HG03060 (cell line): ENCODE measurements around the gene TMEM184A.
"Not testable (repeated sequence)": the region's sequence is repeated elsewhere in the genome, so short reads cannot be mapped to it uniquely, and the experiment has no call there.

Experiments used
- ATAC-seq: cut with Tn5 transposase; IDR thresholded peaks from one replicate; pipeline ENCODE4 v1.9.1; 2021; ENCODE audit warnings: low read depth, moderate number of reproducible peaks; ENCODE audit not compliant: unreplicated experiment

The TMEM184A gene

DNA sequence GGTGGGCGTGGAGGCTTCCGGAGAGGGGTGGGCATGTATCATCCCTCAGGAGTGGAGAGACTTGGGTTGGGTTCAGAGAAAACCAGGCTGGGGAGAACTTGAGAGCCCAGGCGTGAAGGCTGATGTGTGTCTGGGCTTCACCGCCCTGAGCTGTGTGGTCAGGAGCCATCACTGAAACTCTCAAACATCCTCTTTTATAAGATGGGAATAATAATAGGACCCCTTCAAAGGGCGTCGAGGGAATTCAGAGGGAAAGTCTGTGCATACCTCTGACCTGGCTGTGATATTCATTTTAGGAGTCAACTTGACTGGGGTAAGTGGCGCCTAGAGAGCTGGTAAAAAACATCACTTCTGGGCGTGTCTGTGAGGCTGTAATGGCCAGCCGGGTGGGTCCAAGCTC is 34.9 kb upstream of the TMEM184A start:
- no peak for ATAC-seq

DNA sequence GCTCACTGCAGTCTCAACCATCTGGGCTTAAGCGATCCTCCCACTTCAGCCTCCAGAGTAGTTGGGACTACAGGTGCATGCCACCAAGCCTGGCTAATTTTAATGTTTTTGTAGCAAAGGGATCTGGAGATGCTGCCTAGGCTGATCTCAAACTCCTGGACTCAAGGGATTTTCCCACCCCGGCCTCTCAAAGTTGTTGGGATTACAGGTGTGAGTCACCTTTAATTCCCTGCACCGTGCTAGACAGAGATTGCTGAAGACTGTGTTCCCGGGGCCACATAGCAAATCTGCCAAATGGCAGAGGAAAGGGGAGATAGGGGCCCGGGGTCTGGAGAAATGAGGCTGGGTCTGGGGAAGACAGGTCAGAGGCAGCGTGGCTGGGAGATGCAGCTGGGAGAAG is 34.5 kb upstream of the TMEM184A start:
- no peak for ATAC-seq

DNA sequence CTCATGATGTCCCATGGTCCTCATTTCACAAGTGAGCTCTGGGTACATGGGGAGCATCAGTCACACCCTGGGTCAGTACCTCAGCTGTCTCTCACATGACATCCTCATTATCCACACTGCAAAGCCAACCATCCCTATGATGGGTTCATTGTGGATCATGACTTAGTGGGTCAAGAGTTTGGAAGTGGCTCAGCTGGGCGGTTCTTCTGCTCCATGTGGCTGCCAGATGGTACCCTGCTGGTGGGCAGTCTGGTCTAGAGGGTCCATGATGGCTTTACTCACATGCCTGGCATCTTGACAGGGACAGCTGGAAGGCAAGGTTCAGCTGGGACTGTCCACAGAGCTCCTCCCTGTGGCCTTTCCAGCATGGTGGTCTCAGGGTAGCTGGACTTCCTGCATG is 33.0 kb upstream of the TMEM184A start:
- ATAC-seq: no peak

DNA sequence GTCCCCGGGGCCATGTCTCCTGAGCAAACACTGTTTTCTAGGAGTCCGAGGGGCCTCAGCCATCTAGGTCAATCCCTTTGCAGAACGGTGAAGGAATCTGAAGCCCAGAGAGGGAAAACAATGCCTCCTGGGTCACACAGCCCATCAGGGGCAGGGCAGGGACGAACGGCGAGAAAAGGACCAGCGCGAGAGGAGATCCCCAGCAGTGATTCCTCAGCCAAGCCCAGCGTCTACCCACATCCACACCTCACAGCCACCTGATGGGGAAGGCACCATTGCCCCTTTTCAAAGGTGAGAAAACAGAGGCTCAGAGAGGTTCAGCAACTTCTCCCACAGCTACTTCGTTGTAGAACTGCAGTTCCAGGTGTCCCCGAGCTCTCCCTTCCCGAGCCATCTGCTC is 31.7 kb upstream of the TMEM184A start:
- ATAC-seq: no peak

DNA sequence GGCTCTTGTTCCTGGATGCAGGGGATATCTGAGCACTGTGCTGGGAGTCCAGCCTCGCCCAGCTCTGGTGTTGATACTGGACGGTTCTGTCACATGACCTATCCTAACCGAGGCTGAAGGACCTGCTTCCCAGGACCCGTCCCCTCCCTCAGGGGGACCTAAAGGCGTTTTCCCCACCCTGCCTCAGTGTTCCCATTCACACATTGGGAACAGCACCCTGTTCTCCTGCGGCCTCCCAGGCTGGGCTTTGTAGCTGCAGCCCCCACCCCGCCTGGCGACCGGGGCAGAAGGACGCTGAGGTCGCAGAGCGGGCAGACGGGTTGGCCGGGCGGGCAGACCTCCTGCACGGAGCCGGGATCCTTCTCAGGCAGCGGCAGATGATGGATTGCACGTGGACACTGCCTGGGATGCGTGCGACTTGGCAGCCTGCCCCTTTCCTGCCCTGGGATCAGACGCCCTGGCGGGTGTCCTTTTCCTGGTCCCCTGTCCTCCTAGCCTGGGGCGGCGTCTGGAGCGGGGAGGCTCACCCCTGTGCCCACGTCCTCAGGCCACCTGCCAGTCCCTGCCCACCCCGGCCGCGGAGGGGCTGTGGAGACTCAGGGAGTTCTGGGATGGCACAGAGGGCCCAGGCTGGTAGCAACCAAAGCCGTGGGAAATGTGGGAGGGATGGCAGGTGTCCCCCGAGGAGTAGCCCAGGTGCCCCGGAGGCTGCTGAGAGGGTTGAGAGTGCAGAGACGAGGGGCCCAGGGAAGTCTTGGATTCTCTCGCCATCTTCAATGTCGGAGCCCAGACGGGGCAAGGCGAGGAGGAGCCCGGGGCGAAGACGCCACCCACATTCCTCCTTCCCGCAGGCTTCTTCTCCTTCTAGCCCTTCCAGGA is 31.1 kb upstream of the TMEM184A start:
- no peak for ATAC-seq

DNA sequence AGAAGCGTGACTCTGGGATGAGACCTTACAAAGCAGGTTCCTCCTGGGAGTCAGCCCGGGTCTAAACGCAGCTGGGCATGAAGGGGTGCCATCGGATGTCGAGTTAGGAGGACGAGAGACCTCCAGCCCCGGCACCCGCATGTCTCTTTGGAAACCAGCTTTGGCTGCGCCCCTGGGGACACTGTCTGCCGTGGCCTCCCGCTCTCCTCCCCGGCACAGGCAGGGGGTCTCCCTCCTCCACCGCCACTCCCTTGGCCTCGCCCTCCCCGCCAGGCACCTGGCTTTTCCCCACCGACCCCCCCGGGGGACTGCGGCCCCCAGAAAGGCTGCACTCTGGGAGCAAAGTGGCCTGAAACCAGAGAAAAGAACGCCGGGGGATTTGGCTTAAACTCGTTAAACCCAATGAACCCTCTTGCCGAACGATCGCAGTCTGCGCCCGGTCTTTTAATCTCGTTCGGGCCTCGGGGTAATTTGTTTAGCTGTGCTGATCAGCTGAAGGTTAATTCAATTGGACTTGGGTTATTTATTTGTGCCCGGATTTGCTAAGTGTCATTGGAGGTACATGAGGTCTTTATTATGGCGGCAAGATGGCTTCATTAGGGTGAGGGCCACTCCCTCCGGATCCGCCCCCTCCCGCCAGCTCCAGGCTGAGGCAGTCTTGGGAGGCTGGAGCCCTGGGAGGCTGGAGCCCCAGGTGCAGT is 30.3 kb upstream of the TMEM184A start:
- no peak for ATAC-seq

DNA sequence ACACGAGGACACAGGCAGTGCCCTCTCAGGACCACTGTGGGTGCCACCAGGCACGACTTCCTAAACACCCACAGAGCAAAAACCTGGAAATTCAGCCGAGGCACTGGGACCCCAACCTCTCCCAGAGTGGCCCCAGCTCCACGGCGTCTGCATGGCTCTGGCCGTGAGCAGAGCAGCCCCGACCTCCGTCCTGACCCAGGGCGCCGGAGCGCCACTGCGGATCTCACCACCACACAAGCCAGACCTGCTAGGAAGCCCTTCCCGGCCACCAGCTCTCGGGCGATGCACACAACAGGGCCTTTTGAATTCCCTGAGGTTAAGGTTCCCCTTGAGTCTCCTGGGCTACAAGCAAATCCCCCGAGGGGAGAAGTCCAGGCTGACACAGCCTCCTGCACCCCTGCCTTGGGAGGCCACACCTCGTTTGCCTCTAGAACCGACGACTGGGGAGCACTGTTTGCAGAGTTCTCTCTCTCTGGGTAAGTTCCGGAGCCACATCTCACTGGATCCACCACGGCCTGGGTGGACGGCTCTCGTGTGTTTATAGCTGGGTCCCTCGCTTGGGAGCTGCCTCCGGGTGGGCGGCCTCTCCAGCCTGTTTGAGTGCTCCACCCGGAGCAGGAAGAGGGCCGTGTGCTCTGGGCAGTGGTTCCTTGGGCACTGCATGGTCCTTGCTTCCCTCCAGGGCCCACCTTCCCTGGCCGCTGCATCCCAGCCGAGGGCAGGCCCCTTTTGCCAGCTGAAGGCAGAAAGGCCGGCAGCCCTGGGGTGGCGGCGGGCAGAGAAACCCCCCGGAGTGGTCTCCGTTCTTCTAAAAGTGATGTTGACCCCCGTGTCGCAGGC is 29.4 kb upstream of the TMEM184A start:
- ATAC-seq: no peak

DNA sequence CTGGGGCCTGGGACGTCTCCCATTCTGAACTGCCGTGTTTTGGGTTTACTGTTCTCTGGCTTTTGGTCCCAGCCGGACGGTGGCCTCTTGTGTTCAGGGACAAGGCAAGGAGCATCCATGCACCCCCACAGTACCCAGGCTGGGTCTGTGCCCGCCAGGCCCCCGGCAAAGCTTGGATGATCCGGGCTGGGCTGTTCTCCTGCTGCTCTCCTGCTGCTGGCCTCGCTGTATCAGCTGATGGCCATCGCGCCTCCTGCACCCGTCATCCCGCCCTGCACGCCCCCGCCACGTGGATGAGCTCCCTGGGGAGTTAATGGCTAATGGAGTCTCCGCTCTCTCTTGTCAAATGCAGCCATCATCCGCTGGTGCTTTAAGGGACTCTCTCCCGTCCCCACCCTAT is 28.7 kb upstream of the TMEM184A start:
- no peak for ATAC-seq

DNA sequence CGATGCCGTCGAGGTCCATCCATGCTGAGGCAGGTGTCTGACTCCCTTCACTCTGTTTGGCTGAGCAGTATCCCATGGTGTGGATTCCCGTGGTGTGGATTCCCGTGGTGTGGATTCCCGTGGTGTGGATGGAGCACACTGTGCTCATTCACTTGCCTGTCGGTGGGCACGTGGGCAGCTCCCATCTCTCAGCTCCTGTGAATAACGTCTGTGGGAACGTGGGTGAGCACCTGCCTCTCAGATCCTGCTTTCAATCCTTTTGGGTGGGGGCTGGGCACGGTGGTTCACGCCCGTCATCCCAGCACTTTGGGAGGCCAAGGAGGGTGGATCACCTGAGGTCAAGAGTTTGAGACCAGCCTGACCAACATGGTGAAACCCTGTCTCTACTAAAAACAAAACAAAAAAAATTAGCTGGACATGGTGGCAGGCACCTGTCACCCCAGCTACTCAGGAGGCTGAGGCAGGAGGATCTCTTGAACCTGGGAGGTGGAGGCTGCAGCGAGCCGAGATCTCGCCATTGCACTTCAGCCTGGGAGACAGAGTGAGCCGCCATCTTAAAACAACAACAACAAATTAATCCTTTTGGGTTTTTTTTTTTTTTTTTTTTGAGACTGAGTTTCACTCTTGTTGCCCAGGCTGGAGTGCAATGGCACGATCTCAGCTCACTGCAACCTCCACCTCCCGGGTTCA is 27.4 kb upstream of the TMEM184A start:
- not testable (repeated sequence) for ATAC-seq

DNA sequence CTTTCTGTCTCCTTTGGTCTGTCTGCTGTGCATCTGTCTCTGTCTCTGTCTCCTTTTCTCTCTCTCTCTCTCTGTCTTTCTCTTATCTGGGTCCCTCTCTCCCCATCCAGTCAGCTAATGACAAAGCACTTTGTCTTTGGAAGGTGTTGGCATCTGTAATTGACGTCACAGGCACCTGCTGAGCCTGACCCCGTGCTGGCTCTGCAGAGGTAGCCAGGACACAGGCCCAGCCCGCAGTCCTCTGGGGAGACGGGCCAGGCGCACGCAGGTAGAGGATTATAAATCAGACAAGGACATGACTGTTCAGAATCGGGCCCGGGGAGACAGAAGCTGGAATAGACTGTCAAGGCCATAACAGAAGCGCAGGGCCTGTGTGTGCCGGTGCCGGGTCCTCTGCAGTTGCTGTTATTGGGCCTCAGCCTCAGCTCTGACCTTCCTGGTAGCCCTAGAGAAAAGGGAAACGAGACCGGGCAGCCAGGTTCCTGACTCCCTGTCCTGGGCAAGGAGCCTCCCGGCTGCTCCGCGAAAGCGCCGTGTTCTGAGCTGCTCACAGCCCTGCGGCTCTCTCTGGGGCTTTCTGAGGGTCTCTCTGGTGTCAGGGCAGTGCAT is 24.5 kb upstream of the TMEM184A start:
- no peak for ATAC-seq

DNA sequence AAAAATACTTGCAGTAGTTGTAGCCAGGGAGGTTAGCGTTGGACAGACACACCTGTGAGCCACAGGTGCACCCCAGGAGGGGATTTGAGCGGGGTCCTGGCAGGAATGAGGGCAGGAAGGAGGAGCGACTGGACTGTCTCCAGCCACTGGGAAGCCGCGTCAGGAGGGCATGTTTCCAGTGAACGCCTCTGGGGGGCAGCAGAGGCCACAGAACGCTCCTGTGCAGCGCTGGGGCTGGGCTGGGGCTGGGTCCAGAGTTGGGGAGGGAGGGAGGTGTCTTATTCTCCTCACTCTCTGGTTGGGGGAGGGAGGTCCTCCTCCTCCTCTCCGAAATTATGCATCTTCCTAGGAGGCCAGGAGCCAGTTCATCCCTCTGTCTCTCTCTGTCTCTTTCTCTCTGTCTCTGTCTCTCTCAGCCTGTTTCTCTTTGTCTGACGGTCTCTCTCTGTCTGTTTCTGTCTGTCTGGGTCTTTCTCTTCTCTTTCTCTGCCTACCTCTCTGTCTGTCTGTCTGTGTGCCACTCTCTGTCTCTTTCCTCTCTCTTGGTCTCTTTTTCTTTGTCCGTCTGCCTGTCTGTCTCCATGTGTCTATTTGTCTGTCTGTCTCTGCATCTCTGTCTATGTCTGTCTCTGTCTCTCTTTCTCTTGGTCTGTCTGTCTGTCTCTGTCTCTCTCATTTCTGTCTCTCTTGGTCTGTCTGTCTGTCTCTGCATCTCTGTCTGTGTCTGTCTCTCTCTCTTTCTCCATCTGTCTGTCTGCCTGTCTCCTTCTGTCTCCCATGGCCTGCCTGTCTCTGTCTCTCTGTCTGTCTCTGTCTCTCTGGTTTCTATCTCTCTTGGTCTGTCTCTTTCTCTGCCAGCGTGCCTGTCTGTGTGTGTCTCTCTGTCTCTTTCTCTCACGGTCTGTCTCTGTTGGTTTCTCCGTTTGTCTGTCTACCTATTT is 23.7 kb upstream of the TMEM184A start:
- ATAC-seq: no peak

DNA sequence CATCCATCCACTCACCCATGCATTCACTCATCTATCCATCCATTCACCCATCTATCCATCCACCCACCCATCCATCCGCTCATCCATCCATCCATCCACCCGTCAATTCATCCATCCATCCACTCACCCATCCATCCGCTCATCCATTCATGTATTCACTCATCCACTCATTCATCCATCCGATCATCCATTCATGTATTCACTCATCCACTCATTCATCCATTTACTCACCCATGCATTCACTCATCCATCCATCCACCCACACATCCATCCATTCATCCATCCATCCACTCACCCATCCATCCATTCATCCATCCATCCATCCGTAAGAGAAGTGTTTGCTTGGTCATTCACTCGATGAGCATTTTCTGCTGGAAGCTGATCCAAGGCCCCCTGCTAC is 22.5 kb upstream of the TMEM184A start:
- ATAC-seq: no peak

DNA sequence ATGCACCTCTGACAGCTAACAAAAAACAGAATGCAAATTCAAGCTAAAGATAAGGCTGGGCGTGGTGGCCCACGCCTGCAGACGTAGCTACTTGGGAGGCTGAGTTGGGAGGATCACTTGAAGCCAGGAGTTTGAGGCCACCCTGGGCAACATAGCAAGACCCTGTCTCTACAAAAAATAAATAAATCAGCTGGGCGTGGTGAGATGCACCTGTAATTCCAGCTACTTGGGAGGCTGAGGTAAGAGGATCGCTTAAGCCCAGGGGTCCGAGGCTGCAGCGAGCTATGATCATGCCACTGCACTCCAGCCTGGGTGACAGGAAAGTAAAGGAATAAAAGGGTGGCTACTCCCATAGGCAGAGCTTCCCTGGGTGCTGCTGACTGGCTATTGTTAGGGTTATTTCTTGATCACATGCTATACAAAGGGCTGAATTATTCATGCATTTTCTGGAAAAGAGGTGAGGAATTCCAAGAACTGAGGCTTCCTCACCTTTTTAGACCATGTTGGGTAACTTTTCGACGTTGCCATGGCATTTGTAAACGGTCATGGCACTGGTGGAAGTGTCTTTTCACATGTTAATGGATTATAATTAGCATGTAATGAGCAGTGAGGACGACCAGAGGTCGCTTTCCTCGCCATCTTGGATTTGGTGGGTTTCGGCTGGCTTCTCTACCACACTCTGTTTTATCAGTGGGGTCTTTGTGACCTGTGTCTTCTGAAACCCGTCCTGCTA is 20.7 kb upstream of the TMEM184A start:
- ATAC-seq: no peak

DNA sequence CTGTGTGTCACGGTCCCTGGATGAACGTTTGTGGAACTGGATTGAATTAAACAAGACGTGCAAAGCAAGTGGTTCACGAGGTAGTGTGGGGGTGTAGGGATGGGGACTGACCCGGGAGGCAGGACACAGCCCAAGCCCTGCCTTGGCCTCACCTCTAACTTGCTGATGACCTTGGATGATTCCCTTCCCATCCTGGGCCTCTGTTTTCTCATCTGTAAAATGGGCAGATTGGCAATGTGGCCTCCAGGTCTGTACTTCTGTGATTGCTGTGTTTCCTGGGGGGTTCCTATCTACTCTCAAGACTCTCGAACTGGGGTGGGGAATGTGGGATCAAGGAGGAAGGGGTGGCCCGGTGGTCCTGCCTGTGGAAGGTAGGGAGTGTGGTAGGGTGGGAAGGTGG is 19.8 kb upstream of the TMEM184A start:
- no peak for ATAC-seq

DNA sequence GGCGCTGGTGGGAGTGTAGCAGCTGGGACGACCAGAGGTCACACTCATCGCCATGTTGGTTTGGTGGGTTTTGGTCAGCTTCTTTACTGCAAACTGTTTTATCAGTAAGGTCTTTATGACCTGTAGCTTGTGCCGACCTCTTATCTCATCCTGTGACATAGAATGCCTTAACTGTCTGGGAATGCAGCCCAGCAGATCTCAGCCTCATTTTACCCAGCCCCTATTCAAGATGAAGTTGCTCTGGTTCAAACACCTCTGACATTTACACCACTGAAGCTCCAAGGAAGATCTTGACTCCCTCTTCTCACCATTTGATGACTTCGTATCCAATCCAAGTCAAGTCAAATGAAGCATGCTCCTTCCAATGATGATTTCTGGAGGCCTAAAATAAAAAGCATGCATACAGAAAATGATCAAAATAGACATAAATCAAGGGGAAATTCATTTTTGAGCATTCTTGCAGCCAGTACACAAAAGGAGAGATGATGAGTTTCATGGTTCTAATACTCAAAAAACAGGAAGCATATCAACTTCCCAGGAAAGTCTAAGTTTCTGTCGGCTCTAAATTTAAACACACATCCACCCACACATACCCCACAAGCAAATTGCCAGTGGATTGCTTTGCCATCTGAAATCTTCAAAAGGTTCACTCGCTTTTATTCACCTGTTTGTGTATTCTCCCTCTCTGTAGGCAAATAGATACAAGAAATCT is 16.3 kb upstream of the TMEM184A start:
- ATAC-seq: no peak

DNA sequence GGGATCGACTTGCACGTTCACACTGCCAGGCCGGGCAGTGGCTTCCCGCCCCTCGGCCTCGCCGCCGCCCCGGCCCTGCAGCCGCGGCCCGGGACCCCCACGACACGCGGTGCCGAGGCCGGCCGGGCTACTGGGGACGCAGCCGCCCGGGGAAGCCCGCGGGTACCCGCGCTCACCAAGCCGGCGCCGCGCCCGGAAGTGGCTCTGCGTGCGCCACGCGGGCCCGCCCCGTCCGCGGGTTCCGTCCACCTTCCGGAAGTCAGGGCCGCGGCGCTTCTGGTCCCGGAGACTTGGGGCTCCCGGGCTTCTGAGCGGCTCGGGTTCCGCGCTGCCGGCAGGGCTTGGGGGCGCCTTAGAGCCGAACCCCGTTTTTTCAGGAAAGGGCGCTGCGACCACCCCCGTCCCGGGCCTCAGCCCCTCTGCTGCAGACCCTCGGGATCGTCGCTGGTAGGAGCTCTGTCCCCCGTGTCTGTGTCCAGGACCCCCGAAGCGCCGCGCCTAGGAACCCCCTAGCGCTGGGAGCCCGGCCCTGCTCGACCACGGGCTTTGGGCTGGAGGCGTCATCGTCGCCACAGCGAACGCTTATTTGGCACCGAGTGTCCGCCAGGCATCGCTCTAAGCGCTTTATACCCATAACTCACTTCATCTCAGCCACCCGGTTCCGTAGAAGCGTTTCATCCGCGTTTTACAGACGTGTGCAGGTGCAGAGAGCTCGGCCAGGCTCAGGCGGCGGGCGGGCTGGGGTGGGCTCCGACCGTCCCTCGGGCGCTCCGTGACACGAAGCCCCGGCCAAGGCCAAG is 14.0 kb upstream of the TMEM184A start, which contains the start of gene PSMG3:
Gene PSMG3 (minus strand): TSS at position 200 of the 800 bp plus-strand sequence. CDS start 693 bp downstream, outside the sequence.
- peak; percentile 66 for ATAC-seq

DNA sequence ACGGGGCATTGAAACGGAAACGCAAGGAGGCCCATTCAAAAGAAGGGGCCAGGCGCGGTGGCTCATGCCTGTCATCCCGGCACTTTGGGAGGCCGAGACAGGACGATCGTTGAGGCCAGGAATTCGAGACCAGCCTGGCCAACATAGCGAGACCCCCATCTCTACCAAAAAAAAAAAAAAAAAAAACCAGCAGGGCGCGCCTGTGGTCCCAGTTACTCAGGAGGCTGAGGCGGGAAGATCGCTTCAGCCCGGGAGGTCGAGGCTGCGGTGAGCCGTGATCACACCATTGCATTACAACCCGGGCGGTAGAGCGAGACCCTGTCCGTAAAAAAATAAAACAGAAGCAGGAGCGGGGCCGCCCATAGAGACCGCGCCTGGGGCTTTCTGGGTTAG is 13.4 kb upstream of the TMEM184A start:
- peak; percentile 10 for ATAC-seq
